HG03439 (cell line): ENCODE data around the gene NBEA.
A peak's percentile ranks its signal among the peaks of the same experiment; 100 is the strongest.
"Not testable (repeated sequence)": the region's sequence is repeated elsewhere in the genome, so short reads cannot be mapped to it uniquely, and the experiment has no call there.

Source experiments
- ATAC-seq: cut with Tn5 transposase; IDR thresholded peaks from one replicate; pipeline ENCODE4 v1.9.1; 2021; ENCODE audit warnings: mild to moderate bottlenecking, moderate library complexity; ENCODE audit not compliant: unreplicated experiment

Gene NBEA

GRCh38 chr13:35621989-35622388 lies 679.9 kb downstream of the NBEA start:
- no peak for ATAC-seq

DNA sequence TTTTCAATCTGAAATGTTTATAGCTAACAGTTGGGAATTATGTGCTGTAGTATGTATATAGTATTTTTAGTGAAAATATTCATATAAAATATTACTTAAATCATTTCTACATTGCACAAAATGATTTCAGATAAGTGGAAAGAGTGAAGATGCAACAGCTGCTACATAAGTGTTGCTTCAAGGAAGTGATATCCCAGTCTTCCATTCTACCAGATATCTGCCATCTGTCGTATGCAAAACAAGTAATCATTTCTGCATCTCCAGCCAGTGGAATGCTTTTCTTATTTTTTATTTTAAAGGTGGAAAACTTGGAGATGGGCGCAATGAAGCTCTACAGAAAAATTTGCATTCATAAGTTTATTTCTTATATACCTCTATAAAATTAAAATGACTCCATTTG lies 687.0 kb downstream of the NBEA start:
- no peak for ATAC-seq

DNA sequence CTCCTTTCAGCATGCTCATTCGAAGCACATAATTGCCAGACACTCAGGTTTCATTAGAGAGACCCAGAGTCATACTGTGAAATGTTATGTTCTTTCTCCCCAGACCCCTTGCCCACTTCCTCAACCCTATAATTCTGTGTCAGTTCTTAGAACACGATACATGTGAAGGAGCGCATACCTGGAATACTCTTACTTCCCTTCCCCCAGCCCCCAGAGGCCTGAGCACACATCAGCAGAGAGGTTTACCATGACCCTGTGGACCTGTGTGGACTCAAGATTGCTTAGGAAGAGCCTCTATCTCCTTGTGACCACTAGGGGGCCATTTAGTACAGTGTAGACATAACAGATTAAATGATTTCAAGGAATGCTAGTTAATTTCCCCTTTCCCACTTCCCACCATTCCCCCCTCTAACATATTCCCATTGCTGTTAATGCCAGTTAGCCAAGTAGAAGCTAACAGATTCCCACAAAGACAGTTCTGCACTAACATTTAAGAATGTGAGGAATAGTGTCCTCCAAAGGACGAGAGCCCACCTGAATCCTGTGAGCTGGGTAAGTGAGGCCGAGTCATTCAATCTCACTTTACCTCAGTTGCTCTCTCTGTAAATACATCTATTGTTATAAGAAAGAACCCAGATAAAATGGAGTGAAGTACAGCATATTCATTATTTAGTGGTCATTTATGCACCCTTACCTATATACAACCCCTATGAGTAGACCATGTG lies 688.6 kb downstream of the NBEA start:
- peak; percentile 75 for ATAC-seq

GRCh38 chr13:35631666-35632065 lies 689.6 kb downstream of the NBEA start:
- no peak for ATAC-seq

GRCh38 chr13:35643625-35644024 lies 701.6 kb downstream of the NBEA start:
- ATAC-seq, result no peak

DNA sequence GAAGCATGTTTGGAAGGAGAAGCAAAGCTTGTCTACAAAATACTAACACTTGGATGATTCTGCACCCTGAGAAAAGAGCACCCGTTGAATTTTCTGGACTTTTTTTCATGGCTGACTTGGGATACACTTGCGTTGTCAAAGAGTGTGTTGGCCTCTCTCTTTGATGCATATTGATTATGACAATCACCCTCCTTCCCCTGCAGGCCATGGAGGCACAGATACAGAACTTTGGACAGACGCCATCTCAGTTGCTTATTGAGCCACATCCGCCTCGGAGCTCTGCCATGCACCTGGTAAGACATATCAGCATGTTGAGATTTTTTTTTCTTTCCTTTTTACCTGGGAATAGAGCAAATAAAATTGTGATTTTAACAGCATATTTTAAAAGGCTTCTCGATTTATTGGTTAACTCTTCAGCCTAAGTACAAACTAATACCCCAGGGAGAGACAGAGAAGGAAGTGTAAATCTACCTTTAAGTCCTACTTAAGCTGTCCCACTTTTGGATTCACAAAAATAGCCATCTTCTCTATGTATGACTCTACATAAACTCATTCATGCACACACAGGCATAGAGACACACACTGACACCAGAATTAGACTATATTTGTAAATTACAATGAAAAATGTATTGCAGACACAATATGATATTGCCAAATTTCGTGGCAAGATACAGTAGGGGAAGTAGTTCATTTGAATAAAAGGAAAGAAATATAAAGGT lies 704.1 kb downstream of the NBEA start:
- ATAC-seq, result no peak

DNA sequence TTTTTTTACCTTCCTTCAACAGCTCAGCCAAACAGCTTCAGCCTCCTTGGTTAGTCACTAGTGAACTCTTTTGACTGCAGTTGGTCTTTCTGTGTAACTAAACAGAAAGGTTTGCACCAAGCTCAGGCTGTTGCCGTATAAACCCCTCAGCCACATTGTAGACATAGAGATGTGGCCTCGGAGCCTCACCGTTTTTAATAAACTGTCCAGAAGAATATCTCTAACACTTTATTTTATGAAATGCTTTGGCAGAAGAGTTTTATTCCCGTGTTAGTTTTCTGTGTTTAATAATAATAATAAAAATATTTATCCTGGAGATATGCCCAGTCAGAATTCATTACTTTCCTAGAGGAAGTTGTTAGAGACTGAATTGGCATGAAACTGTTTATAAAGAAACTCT lies 706.1 kb downstream of the NBEA start:
- ATAC-seq, result no peak

DNA sequence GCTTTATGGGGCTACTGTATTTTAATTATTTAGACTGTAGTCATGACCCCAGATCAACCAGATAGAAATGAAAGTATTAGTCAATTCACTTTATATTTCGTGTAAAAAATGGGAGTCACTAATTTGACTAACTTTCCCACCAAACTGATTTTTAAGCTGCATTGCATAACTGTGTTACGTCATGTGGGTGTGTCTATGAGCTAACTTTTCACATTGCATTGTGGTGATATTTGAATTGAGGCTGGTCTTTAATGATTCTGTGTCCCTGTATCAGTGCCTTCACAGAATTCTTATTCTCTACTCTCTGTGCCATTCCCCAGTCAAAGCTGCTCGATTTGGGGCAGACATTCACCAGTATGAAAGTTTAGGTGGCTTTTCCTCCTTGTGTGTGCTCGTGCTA lies 707.1 kb downstream of the NBEA start:
- no peak for ATAC-seq

DNA sequence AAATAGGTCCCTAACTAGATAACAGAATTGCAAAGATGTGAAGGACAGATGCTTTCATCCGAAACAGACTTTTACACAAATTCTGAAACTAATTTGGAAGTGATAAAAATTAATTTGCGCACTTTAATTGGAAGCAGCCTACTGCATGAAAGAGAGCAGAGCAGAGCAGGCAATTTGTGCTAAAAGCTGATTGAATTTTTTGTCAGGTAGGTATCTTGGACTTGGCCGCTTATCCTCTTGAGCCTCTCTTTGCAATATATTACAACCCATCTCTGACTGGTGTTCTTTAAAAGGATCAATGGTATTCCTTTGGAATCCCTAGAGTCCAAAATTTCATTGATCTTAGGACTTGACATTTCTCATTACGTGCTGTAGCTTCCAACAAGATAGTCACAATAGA lies 717.7 kb downstream of the NBEA start:
- ATAC-seq, result no peak

GRCh38 chr13:35664747-35665146 lies 722.7 kb downstream of the NBEA start:
- no peak for ATAC-seq

- ATAC-seq, result no peak
Measured at GRCh38 chr13:35669321-35669720, 727.3 kb downstream of the NBEA start.

- ATAC-seq, result no peak
Measured at GRCh38 chr13:35672611-35673010, 730.5 kb downstream of the NBEA start.

DNA sequence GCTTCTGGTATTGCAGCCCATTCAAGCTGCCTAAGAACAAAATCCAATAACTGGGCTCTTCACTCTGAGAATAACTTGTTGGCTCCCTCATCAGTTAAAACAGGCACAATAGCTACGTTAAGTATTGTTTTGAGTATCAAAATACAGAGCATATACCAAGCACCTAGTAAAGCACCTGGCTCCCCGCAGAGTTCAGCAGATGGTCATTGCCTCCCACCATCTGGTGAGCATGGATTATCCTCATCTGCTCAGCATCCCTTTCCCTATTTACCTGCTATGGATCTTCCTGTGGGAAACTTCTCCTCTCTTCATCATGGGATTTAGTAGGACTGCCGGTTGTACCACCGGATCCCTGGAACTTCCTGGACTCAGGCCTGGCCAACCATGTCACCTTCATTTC lies 733.6 kb downstream of the NBEA start:
- no peak for ATAC-seq

- not testable (repeated sequence) for ATAC-seq
Measured at GRCh38 chr13:35677863-35678262, 735.8 kb downstream of the NBEA start.

DNA sequence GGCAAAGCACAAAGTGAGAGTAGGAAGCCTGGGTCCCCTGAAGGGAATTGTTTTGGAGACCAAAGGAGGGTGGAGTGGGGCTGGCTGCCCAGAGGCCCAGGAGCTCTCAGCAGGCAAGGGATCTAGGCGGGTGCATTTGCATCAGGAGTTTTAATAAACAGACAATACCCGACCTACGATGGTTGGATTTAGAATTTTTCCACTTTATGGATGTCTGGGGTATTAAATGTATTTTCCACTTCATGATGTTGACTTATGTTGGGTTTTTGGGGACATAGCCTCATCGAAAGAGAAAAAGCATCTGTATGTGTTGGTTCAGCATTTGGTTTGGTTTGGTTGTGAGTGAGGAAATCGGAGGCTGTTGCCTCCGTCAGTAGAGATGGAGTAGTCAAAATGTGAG lies 739.6 kb downstream of the NBEA start:
- ATAC-seq, result no peak

- ATAC-seq, result no peak
Measured at GRCh38 chr13:35684432-35684831, 742.4 kb downstream of the NBEA start.

DNA sequence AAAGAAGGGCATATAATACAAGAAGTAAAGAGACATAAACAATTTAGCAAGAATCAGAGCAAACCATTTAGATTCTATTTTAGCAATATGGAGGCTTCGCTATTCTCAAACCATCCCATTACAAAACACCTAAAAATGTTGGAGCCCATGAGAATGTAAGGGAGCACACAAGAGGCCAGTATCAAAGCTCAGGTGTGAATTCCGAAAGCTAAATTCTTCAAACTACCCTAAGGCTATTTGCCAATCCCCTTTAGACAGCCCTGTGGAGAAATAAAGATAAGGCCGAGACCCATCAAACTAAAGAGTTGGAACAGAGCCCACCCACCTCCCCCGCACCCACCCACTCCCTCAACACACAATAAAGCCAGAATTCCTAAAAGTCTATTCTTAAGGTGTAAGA lies 745.3 kb downstream of the NBEA start:
- no peak for ATAC-seq

GRCh38 chr13:35690581-35691207 lies 748.6 kb downstream of the NBEA start:
- no peak for ATAC-seq

- no peak for ATAC-seq
Measured at GRCh38 chr13:35693134-35693784, 751.2 kb downstream of the NBEA start.

DNA sequence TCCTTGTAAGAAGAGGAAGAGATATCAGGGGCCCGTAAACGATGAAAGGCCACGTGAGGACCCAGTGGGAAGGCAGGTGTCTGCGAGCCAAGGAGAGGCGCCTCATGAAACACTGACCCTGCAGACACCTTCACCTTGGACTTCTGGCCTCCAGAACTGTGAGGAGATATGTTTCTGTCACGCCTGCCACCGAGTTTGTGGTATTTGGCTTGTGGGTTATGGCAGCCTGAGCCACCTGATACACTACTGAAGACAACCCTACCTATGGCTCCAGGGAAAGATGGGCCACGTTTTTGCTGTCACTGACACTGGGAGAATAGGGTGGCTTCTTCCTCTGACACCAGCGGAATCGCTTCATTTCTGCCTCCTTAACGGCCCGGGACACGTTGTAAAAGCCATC lies 752.0 kb downstream of the NBEA start:
- no peak for ATAC-seq

DNA sequence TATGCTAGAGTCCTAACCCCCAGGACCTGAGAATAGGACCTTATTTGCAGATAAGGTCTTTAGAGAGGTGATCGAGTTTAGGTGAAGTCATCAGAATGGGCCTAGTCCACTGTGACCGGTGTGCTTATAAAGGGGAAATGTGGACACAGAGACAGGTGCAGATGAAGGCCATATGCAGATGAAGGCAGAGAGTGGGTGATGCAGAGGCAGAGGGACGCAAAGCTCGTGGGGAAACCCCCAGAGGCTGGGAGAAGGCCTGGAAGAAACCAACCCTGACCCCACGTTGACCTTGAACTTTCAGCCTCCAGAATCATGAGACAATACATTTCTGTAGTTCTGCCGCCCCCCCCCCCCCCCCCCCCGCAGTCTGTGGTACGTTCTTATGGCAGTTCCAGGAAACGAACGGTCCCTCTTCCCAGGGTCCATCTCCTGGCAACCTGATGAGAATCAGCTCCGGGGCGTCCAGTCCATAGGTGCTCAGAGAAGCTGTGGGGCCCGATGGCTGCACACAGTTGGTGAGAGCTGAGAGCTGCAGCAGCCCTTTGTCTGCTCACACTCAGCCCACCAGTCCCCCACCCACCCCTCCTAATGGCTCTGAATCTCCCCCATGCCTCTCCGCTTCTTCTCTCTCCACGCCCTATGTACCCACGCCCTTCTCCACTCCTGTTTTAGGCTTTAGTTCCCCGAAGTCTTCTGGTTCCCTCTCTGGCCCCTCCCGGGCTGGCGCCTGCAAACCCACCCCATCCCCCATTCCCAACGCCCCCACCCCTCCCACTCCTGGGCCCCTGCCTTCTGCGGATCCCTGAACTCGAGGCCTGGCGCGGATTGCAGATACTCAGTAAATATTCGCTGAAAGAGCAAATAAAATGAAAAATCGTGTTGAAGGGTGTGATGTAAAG lies 752.7 kb downstream of the NBEA start:
- no peak for ATAC-seq
